Astrocyte (in vitro differentiated cells and primary cell): ENCODE data around the gene GGNBP2. TPM values are rescaled to one million over a fixed set of nuclear protein-coding genes. Genes with fewer than 3 reads are reported as not detected.

Source experiments
- DNase-seq: peaks from one replicate; pipeline ENCODE4 v3.0.0-alpha.2; 2010; ENCODE audit warnings: low read depth
- FAIRE-seq: peaks from 2 replicates; lab custom pipeline; 2011; peaks lifted over from hg19 to GRCh38; lab: Jason Lieb, UNC
- H2AFZ ChIP-seq: 2 replicates; pipeline ENCODE4 v1.6.0; 2012; ENCODE audit warnings: low read depth, low read length, inconsistent platforms
- H3K27ac ChIP-seq: 2 replicates; pipeline ENCODE4 v1.5.1; 2011; ENCODE audit warnings: low read depth, low read length, inconsistent platforms
- H3K27me3 ChIP-seq: 2 replicates; pipeline ENCODE4 v1.6.0; 2011; ENCODE audit warnings: low read length, inconsistent platforms; ENCODE audit not compliant: insufficient read depth
- H3K36me3 ChIP-seq: 2 replicates; pipeline ENCODE4 v1.5.1; 2011; ENCODE audit warnings: low read length, inconsistent platforms; ENCODE audit not compliant: insufficient read depth
- H3K4me1 ChIP-seq: 2 replicates; pipeline ENCODE4 v1.5.1; 2011; ENCODE audit warnings: low read length, inconsistent platforms; ENCODE audit not compliant: insufficient read depth
- H3K4me2 ChIP-seq: 2 replicates; pipeline ENCODE4 v1.6.0; 2012; ENCODE audit warnings: low read length, inconsistent platforms
- H3K4me3 ChIP-seq: 2 replicates; pipeline ENCODE4 v1.5.1; 2011; ENCODE audit warnings: low read depth, mild to moderate bottlenecking, low read length, inconsistent platforms; ENCODE audit not compliant: insufficient read depth
- H3K79me2 ChIP-seq: 2 replicates; pipeline ENCODE4 v1.6.0; 2012; ENCODE audit warnings: mild to moderate bottlenecking, low read length, inconsistent platforms; ENCODE audit not compliant: insufficient read depth
- H3K9ac ChIP-seq: 2 replicates; pipeline ENCODE4 v1.6.0; 2012; ENCODE audit warnings: mild to moderate bottlenecking, low read length, inconsistent platforms
- H3K9me3 ChIP-seq: 2 replicates; pipeline ENCODE4 v1.5.1; 2012; ENCODE audit warnings: low read depth, mild to moderate bottlenecking, low read length, inconsistent platforms; ENCODE audit not compliant: insufficient read depth
- H4K20me1 ChIP-seq: 2 replicates; pipeline ENCODE4 v1.6.0; 2012; ENCODE audit warnings: low read length, inconsistent platforms; ENCODE audit not compliant: insufficient read depth
- H3K27ac Mint-ChIP-seq: one replicate; pipeline ENCODE4 v1.8.0; 2021; ENCODE audit warnings: mild to moderate bottlenecking, mixed read lengths; ENCODE audit not compliant: unreplicated experiment
- H3K27me3 Mint-ChIP-seq: one replicate; pipeline ENCODE4 v1.8.0; 2021; ENCODE audit warnings: low read depth, mixed read lengths; ENCODE audit not compliant: unreplicated experiment
- H3K36me3 Mint-ChIP-seq: one replicate; pipeline ENCODE4 v1.8.0; 2021; ENCODE audit warnings: low read depth, mixed read lengths; ENCODE audit not compliant: unreplicated experiment
- H3K4me1 Mint-ChIP-seq: one replicate; pipeline ENCODE4 v1.8.0; 2021; ENCODE audit warnings: low read depth, mixed read lengths; ENCODE audit not compliant: unreplicated experiment
- H3K4me3 Mint-ChIP-seq: one replicate; pipeline ENCODE4 v1.8.0; 2021; ENCODE audit warnings: mild to moderate bottlenecking, moderate library complexity, mixed read lengths; ENCODE audit not compliant: unreplicated experiment
- H3K9me3 Mint-ChIP-seq: one replicate; pipeline ENCODE4 v1.8.0; 2021; ENCODE audit warnings: mild to moderate bottlenecking, mixed read lengths; ENCODE audit not compliant: unreplicated experiment
- EZH2 ChIP-seq: IDR thresholded peaks from 2 replicates; pipeline ENCODE4 v1.6.1; 2012; ENCODE audit warnings: mild to moderate bottlenecking, low read length, inconsistent platforms; ENCODE audit not compliant: insufficient read depth
- total RNA-seq: library from RNA; stranded (reverse); gene quantifications from 2 replicates; pipeline ENCODE4 v1.2.1, GENCODE V29; 2021
- TF ChIP-seq, protein P1 (sequence below): IDR thresholded peaks from 2 replicates; pipeline ENCODE4 v1.5.1; 2011; ENCODE audit warnings: low read depth, mild to moderate bottlenecking, inconsistent platforms, low read length, moderate library complexity; ENCODE audit not compliant: insufficient read depth

The GGNBP2 gene
- total RNA-seq, 1 donor from 2014 or later, result 80.8 TPM

- peaks cover 9% of the 10 kb centered on the region for H3K4me1 ChIP-seq
- H3K79me2 ChIP-seq, result no peaks in the 10 kb centered on the region
- FAIRE-seq, result no peak
- Mint-ChIP-seq H3K27me3 (peaks cover 9% of the 10 kb centered on the region), H3K36me3 (peaks cover 3% of the 10 kb centered on the region), H3K9me3 (no peaks in the 10 kb centered on the region), H3K4me3 (no peak overlapping the region), H3K27ac (no peak overlapping the region), H3K4me1 (no peaks in the 10 kb centered on the region)
- H3K9ac ChIP-seq, result no peak overlapping the region
- no peaks in the 10 kb centered on the region for H3K9me3 ChIP-seq
- no peak overlapping the region for H3K4me3 ChIP-seq
- no peak for DNase-seq
- peaks cover 5% of the 10 kb centered on the region for H4K20me1 ChIP-seq
- no peak overlapping the region for H3K27ac ChIP-seq
- no peaks in the 10 kb centered on the region for H3K36me3 ChIP-seq
- TF ChIP-seq, protein P1, sequence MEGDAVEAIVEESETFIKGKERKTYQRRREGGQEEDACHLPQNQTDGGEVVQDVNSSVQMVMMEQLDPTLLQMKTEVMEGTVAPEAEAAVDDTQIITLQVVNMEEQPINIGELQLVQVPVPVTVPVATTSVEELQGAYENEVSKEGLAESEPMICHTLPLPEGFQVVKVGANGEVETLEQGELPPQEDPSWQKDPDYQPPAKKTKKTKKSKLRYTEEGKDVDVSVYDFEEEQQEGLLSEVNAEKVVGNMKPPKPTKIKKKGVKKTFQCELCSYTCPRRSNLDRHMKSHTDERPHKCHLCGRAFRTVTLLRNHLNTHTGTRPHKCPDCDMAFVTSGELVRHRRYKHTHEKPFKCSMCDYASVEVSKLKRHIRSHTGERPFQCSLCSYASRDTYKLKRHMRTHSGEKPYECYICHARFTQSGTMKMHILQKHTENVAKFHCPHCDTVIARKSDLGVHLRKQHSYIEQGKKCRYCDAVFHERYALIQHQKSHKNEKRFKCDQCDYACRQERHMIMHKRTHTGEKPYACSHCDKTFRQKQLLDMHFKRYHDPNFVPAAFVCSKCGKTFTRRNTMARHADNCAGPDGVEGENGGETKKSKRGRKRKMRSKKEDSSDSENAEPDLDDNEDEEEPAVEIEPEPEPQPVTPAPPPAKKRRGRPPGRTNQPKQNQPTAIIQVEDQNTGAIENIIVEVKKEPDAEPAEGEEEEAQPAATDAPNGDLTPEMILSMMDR, result no peak
- no peak for TF ChIP-seq EZH2
- H3K4me2 ChIP-seq, result no peak overlapping the region
- H3K27me3 ChIP-seq, result no peaks in the 10 kb centered on the region
- no peak overlapping the region for H2AFZ ChIP-seq
Measured at GRCh38 chr17:36614081-36614480, 69.4 kb downstream of the GGNBP2 start.

GRCh38 chr17:36614933-36615332, 70.2 kb downstream of the GGNBP2 start:
- no peaks in the 10 kb centered on the region for H3K36me3 Mint-ChIP-seq
- H3K27ac ChIP-seq, result no peak overlapping the region
- no peak overlapping the region for H3K4me2 ChIP-seq
- no peaks in the 10 kb centered on the region for H4K20me1 ChIP-seq
- H2AFZ ChIP-seq, result no peak overlapping the region
- no peak for FAIRE-seq
- H3K9ac ChIP-seq, result no peak overlapping the region
- H3K9me3 Mint-ChIP-seq, result no peaks in the 10 kb centered on the region
- no peaks in the 10 kb centered on the region for H3K27me3 ChIP-seq
- no peak overlapping the region for H3K4me3 ChIP-seq
- no peaks in the 10 kb centered on the region for H3K79me2 ChIP-seq
- H3K9me3 ChIP-seq, result no peaks in the 10 kb centered on the region
- H3K4me1 ChIP-seq, result peaks cover 6% of the 10 kb centered on the region
- no peak overlapping the region for H3K4me3 Mint-ChIP-seq
- TF ChIP-seq, protein P1, result no peak
- no peak for TF ChIP-seq EZH2
- no peaks in the 10 kb centered on the region for H3K36me3 ChIP-seq
- DNase-seq, result no peak
- H3K4me1 Mint-ChIP-seq, result no peaks in the 10 kb centered on the region
- no peak overlapping the region for H3K27ac Mint-ChIP-seq
- peaks cover 9% of the 10 kb centered on the region for H3K27me3 Mint-ChIP-seq

DNA sequence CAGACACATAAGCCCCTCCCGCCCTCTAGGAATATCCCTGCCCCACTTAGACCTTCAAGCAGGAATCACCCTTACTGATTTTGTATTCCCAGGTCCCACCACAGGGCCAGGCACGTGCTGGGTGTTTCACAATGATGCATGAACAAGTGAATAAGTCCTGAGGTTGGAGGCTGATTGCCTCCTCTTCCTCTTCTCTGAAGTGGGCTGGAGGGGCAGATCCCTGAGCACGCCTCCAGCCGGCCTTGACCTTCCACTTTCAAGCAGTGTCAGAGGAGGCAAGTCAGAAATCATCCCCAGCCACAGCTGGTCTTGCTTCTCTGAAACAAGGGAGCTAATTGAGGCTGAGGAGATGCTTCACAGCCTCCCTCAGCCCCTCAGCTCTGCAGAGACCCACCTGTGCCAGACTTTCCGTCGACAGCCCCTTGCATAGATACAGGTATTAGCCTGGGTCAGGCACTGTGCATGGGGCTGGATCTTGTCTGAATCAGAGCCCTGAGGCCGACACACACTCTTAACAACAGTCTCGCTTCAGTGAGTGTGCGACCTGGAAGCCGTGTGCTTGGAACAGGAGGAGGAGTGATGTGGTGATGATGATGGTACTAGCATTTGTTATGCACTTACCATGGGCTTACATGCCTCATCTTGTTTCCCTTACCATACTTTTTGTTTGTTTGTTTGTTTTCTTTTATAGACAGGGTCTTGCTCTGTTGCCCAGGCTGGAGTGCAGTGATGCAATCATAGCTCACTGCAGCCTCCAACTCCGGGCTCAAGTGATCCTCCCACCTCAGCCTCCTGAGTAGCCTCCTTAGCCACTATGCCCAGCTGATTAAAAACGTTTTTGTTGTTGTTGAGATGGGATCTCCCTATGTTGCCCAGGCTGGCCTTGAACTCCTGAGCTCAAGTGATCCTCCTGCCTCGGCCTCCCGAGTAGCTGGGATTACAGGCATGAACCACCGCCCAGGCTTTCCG, 71.6 kb downstream of the GGNBP2 start:
- Mint-ChIP-seq H3K36me3 (peaks cover 1% of the 10 kb centered on the region), H3K27me3 (peaks cover 16% of the 10 kb centered on the region), H3K27ac (no peak overlapping the region), H3K4me1 (no peaks in the 10 kb centered on the region), H3K9me3 (no peaks in the 10 kb centered on the region), H3K4me3 (no peak overlapping the region)
- Histone ChIP-seq H4K20me1 (peaks cover 5% of the 10 kb centered on the region), H3K9me3 (no peaks in the 10 kb centered on the region), H3K79me2 (no peaks in the 10 kb centered on the region), H3K4me3 (no peak overlapping the region), H3K27me3 (no peaks in the 10 kb centered on the region), H3K4me2 (no peak overlapping the region), H3K9ac (no peak overlapping the region), H3K4me1 (peaks cover 6% of the 10 kb centered on the region), H2AFZ (no peak overlapping the region), H3K36me3 (no peaks in the 10 kb centered on the region), H3K27ac (no peak overlapping the region)
- DNase-seq (no peak), FAIRE-seq (no peak)
- TF ChIP-seq, protein P1, result no peak
- TF ChIP-seq EZH2, result no peak
